Endothelial cell (in vitro differentiated cells): ENCODE results near the gene SMYD4. TPM values are rescaled to one million over a fixed set of nuclear protein-coding genes. Genes with fewer than 3 reads are reported as not detected.

ENCODE experiments used
- DNase-seq: peaks from one replicate; pipeline ENCODE4 v3.0.0; 2021; ENCODE audit warnings: low spot score
- H3K27ac Mint-ChIP-seq: one replicate; pipeline ENCODE4 v1.8.0; 2021; ENCODE audit warnings: mixed read lengths, inconsistent platforms; ENCODE audit not compliant: unreplicated experiment
- H3K27me3 Mint-ChIP-seq: one replicate; pipeline ENCODE4 v1.8.0; 2021; ENCODE audit warnings: mild to moderate bottlenecking, moderate library complexity, mixed read lengths, inconsistent platforms; ENCODE audit not compliant: unreplicated experiment
- H3K36me3 Mint-ChIP-seq: one replicate; pipeline ENCODE4 v1.8.0; 2021; ENCODE audit warnings: mild to moderate bottlenecking, low read depth, mixed read lengths, inconsistent platforms; ENCODE audit not compliant: unreplicated experiment
- H3K4me1 Mint-ChIP-seq: one replicate; pipeline ENCODE4 v1.8.0; 2021; ENCODE audit warnings: mild to moderate bottlenecking, mixed read lengths, inconsistent platforms; ENCODE audit not compliant: unreplicated experiment
- H3K4me3 Mint-ChIP-seq: one replicate; pipeline ENCODE4 v1.8.0; 2021; ENCODE audit warnings: mild to moderate bottlenecking, mixed read lengths, inconsistent platforms; ENCODE audit not compliant: unreplicated experiment
- H3K9me3 Mint-ChIP-seq: one replicate; pipeline ENCODE4 v1.8.0; 2021; ENCODE audit warnings: mixed read lengths, inconsistent platforms; ENCODE audit not compliant: unreplicated experiment
- CTCF ChIP-seq: fragments of 200-600 bp; sonication (generic); IDR thresholded peaks from one replicate; pipeline ENCODE4 v1.5.0; 2021; ENCODE audit warnings: antibody characterized with exemption; ENCODE audit not compliant: unreplicated experiment
- total RNA-seq: library from RNA; stranded (reverse); fragmentation: NEBNext Ultra II Directional; extraction: Animal tissue kit (Norgen Biotek cat#: 25700); gene quantifications from one replicate; pipeline ENCODE4 v1.2.1, GENCODE V29; 2021; ENCODE audit not compliant: unreplicated experiment

Gene SMYD4
- total RNA-seq, 1 donor from 2014 or later = 19.3 TPM

DNA sequence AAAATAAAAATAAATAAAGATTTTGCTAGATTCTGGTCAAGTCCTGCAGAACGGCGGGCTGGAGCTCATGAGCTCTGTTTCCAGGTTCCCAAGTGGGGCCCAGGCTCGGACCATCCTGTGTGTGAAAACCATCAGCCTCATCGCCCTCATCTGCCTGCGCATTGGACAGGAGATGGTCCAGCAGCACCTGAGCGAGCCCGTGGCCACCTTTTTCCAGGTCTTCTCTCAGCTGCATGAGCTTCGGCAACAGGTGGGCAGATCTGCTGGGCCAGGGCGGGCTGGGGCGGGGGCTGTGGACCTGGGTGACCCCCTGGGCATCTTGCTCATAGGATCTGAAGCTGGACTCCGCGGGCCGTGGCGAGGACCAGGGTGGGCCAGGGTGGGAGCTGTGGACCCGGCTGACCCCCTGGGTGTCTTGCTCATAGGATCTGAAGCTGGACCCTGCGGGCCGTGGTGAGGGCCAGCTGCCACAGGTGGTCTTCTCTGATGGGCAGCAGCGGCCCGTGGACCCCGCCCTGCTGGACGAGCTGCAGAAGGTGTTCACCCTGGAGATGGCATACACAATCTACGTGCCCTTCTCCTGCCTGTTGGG is 97.4 kb downstream of the SMYD4 start:
- no peak overlapping the region for H3K27ac Mint-ChIP-seq
- DNase-seq = no peak
- no peaks in the 10 kb centered on the region for H3K4me1 Mint-ChIP-seq
- peaks cover 16% of the 10 kb centered on the region for H3K36me3 Mint-ChIP-seq
- no peaks in the 10 kb centered on the region for H3K9me3 Mint-ChIP-seq
- H3K4me3 Mint-ChIP-seq = no peak overlapping the region
- H3K27me3 Mint-ChIP-seq = peaks cover 11% of the 10 kb centered on the region
- no peak for TF ChIP-seq CTCF

DNA sequence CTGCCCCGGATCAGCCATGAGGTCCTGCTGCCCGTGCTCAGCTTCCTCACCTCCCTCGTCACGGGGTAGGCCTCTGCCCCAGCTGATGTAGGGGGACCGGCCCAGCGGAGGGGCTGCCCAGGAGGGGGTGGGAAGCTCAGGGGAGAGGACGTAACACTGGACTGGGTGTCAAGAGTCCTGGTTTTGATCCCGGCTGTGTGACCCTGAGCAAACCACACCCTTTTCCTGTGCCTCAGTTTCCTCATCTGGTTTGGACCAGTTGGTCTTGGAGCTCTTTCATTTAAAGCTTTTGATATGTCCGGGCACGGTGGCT is 98.6 kb downstream of the SMYD4 start:
- peaks cover 8% of the 10 kb centered on the region for H3K27me3 Mint-ChIP-seq
- no peaks in the 10 kb centered on the region for H3K4me1 Mint-ChIP-seq
- no peak for DNase-seq
- peaks cover 12% of the 10 kb centered on the region for H3K36me3 Mint-ChIP-seq
- no peak overlapping the region for H3K4me3 Mint-ChIP-seq
- no peak overlapping the region for H3K27ac Mint-ChIP-seq
- TF ChIP-seq CTCF = no peak
- H3K9me3 Mint-ChIP-seq = no peaks in the 10 kb centered on the region

GRCh38 chr17:1730326-1731193 is 99.1 kb downstream of the SMYD4 start:
- Mint-ChIP-seq H3K27me3 (peaks cover 8% of the 10 kb centered on the region), H3K4me3 (no peak overlapping the region), H3K36me3 (peaks cover 12% of the 10 kb centered on the region), H3K4me1 (peaks cover 2% of the 10 kb centered on the region), H3K27ac (no peak overlapping the region), H3K9me3 (no peaks in the 10 kb centered on the region)
- no peak for TF ChIP-seq CTCF
- no peak for DNase-seq

DNA sequence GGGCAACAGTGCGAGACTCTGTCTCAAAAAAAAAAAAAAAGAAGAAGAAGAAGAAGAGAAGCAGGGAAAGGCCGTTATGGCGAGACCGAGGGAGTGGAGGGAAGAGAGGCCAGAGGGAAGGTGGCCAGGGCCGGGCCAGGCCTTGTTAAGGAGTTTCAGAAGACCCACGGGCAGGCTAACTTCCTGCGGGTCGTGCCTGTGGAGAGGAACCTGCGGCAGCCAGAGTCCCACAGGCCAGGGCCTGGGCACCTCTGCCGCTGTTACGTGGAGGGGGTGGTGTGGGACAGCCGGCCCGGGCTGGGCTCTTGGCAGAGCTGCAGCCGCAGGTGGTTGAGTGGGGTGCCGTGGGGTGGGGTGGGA is 99.8 kb downstream of the SMYD4 start:
- Mint-ChIP-seq H3K27me3 (peaks cover 8% of the 10 kb centered on the region), H3K9me3 (no peaks in the 10 kb centered on the region), H3K4me1 (peaks cover 3% of the 10 kb centered on the region), H3K27ac (no peak overlapping the region), H3K4me3 (peak overlapping the region; percentile 44), H3K36me3 (peaks cover 12% of the 10 kb centered on the region)
- DNase-seq = no peak
- no peak for TF ChIP-seq CTCF

Other genes with a start within 250 kb of the SMYD4 start
- 71.4 TPM for gene SLC43A2, start 201.1 kb downstream of the SMYD4 start, total RNA-seq
- 289 TPM for gene SCARF1, start 184.2 kb downstream of the SMYD4 start, total RNA-seq
- 14.2 TPM for gene RILP, start 180.0 kb downstream of the SMYD4 start, total RNA-seq
- 295 TPM for gene PRPF8, start 145.0 kb downstream of the SMYD4 start, total RNA-seq
- 4.4 TPM for gene TLCD2, start 119.5 kb downstream of the SMYD4 start, total RNA-seq
- gene WDR81, start 105.2 kb downstream of the SMYD4 start, total RNA-seq = 20.0 TPM
- 0.56 TPM for gene SERPINF2, start 87.0 kb downstream of the SMYD4 start, total RNA-seq
- gene SERPINF1, start 67.8 kb downstream of the SMYD4 start, total RNA-seq = 0.77 TPM
- 105 TPM for gene RPA1, start 103 bp upstream of the SMYD4 start, total RNA-seq
- gene RTN4RL1, start 195.4 kb upstream of the SMYD4 start, total RNA-seq = not detected
- gene DPH1, start 200.3 kb upstream of the SMYD4 start, total RNA-seq = 27.1 TPM
- gene OVCA2, start 212.1 kb upstream of the SMYD4 start, total RNA-seq = 32.7 TPM
- gene HIC1, start 225.2 kb upstream of the SMYD4 start, total RNA-seq = 0.72 TPM